Fibroblast of gingiva (primary cell): Measurements from ENCODE around the gene CUEDC1.

Source experiments
- DNase-seq: peaks from one replicate; pipeline ENCODE4 v3.0.0-alpha.2; 2011; ENCODE audit warnings: low read depth

CUEDC1 gene

DNA sequence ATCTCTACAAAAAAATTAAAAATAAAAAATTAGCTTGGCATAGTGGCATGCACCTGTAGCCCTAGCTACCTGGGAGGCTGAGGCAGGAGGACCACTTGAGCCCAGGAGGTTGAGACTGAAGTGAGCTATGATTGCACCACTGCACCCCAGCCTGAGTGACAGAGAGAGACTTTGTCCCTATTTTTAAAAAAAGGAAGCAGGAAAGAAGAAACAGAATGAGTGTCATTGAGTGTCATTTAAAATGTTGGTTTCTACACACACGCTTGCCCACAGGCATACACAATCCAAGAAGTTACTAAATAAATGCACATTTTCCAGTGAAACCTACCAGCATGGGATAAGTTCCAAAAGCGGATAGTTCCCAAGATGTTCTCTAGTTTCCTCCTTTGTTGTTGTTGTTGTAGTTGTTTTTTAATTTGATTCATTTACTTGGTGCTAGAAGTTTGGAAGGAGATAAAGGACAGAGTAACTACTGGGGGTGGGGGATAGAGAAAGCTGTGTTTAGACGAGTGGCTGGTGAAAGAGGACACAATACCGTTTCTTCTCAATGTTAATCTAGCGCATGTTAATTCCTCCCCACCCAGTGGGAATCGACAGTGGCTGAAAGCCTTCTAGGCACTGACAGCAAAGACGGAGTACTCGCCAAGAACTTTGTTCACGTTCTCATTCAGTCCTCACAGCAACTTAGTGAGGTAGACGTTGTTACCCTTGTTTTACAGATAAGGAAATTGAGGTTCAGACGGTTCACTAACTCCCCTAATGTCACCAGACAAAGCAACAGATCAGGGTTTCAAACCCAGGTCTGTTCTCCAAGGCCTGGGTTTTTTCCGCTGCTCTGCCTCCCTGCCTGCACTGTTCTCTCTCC is 122.7 kb downstream of the CUEDC1 start:
- DNase-seq = no peak

DNA sequence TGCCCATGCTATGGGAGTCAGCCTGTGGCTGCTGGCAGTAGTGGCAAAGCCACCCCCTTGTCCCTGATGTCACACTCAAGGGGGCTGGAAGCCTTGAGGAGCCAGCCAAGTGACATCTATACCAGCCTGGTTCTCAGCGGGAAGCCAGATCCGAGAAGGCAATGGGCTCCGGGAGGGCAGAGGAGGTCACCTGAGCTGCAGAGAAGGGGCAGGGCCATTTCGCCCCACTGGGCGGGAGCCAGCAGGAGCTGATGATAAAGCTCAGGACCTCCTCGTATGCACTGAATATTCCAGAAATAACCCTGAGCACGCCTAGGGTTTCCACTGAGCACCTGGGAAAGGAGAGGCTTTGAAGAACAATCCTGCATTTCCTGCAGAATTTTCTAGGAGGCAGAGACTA is 124.3 kb downstream of the CUEDC1 start:
- DNase-seq = no peak

DNA sequence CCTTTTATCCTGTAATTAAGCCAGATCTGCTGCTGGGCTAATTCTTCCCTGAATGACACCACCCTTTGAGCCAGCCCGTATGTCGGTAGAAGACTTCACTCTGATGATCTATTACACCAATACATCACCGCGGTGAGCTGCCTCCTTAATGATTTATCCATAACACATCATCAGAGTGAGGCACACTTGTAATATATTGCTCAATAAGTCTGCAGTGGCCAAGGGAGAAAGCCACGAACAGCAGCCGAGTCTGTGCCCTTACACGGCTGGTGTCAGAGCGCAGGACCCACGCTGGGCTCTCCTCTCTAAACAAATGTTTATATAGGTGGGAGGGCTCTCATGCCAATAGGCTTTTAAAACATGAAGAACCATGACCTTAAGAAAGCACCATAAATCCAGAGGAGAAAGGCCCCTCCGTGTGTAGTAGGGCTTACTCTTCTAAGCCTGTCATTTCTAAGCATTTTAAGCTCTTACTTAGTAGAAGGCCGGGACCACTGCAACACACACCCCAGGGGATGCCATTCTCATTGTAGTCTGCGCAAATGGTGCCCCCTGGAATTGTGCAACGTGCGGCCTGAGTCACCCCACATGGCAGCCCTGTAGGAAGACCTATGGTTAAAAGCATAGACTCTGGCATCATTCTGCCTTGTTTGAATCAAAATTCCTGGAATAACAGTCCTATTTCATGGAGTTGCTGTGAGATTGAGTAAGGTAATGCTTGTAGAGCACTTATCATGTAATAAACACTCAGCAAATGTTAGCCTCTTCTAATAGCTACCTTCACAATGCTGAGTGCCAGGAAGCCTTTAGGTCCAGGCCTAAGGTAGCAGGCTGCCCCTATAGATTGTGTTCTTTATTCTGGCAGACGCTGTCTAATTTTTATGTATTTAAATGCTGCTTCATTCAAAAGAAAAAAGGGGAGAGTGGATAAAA is 131.5 kb downstream of the CUEDC1 start:
- DNase-seq = peak; percentile 9

DNA sequence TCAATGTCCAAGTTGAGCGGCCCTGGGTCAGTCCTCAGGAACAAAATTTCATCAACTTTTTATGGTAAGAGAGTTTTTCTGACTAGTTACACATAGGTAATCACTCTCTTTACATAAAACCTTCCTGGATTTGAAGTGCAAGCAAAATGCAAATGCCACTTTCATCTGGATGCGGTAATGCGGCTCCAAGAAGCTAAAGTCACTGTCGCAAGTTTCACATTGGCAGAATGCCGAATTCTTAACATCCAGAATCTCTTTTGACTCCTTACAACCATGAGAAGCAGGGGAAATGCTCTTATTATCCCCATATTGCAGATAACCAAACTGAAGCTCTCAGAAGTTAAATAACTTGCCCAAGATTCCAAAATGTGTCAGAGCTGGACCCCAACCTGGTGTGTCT is 135.3 kb downstream of the CUEDC1 start:
- no peak for DNase-seq

DNA sequence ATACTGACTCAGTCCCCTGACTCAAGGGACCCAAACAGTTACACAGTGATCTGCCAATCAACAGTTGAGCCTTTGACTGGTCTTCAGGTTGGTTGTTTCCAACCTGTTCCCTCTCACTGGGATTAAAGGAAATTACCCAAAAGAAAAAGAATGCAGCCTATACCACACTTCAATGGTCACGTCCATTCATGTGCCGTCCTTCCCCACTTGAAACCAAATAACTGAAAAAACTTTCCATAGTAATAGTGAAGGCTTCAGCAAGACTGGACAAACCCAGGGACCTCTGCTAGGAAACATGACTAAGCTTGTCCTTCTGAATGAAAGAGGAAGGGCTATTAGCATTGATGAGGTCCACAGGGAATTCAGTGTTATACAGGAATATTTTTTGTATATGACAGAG is 135.9 kb downstream of the CUEDC1 start:
- DNase-seq = no peak

DNA sequence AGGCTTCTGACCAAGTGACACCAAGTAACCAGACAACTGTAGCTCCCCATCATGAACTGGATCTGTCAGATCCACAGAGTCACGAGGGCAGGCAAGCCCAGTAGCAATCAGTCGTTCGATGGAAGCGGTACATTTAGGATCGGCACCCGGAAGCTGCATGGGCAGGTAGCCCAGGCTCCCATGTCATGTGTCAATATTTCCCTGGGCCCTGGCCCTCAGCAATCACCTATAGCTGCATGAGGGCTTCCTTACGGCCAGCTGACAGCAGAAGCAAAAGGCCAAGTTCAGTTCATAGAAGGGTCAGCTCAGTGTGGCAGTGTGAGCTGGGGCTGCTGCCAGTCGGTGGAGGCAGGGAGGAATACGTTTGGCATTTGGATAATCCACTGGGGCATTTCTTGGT is 137.1 kb downstream of the CUEDC1 start:
- DNase-seq = no peak

DNA sequence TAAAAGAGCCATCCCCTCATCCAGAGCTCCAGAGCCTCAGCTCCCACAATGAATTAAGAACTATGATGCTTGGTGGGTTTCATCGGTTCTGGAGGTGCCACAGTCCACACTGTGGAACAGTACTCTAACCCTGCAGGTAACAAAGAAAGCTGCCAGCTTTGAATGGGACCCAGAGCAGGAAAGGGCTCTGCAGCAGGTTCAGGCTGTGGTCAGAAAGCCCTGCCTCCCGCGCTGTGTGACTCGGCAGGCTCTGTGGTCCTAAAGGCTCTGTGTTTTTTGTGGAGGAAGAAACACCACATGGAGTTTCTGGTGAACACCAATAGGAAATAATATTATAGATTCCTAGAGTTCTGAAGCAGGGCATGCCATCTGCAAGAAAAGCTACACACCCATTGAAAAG is 137.9 kb downstream of the CUEDC1 start:
- DNase-seq = no peak

DNA sequence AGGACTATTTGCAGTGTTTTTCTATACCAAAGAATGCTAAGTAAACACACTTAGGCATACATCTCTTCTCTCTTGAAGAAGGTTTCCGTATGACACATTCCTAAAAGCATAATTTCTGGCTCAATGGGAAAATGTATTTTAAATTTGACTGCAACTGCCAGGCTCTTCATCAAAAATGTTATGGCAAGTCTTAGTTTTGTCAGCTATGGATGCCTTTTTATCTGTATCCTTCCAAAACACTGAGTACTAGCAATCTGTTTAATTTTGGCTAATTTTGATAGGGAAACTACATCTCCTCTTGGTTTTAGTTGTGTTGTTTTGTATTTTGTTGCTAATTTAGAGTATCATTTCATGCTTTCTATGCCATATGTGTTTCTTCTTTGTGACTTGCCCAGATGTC is 140.8 kb downstream of the CUEDC1 start:
- no peak for DNase-seq

DNA sequence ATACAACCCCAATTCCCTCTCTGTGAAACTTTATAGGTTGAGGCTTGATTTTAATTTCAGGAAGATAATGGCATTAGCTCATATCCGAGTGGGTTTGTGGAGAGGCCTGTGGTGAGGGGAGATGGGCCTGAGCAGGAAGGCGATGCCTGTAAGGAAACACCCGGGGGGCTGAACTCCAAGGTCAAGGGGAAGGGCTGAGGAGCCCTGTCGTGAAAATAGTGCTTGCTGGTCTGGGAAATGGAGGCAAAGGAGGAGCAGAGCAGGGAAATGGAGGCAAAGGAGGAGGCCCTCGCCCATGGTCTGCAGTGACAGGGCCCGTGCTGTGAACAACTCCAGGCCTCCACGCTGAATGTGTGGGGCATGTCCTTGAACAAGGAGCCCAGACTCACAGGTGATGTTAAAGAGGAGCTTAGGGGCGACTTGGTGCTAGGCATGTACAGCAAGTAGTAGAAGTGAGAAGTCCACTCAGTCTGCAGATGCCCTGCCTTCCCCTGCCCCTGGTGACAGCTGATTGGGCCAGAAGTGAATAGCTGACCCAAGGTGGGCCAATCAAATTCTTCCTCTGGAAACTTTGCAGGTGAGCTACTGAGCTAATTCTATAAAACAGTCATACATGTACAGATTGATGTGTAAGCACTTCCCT is 143.5 kb downstream of the CUEDC1 start:
- DNase-seq = no peak
